ENCODE results near the gene MED27. TPM values are rescaled to one million over a fixed set of nuclear protein-coding genes. Genes with fewer than 3 reads are reported as not detected.

MED27 gene
- total RNA-seq, 2 experiments from 2014 or later = 22.6 to 23.4 TPM

GRCh38 chr9:131885144-131885609 lies 194.5 kb downstream of the MED27 start:
- CTCF ChIA-PET = interaction anchor here (0.8 kb wide), 1 partner anchor 122 kb away, joined by 3 read pairs; no protein-coding TSS in a partner anchor
- Mint-ChIP-seq H3K4me3 (no peak overlapping the region), H3K9me3 (no peaks in the 10 kb centered on the region), H3K36me3 (ENCODE audit: low read depth) (no peaks in the 10 kb centered on the region), H3K27ac (no peak overlapping the region), H3K4me1 (peaks cover 20% of the 10 kb centered on the region), H3K27me3 (no peaks in the 10 kb centered on the region)
- POLR2A ChIA-PET = interaction anchor here (1.6 kb wide), 1 partner anchor 11 kb away, joined by 3 read pairs; no protein-coding TSS in a partner anchor
- DNase-seq = no peak

GRCh38 chr9:131884222-131884621 lies 195.4 kb downstream of the MED27 start:
- Mint-ChIP-seq H3K9me3 (no peaks in the 10 kb centered on the region), H3K27ac (no peak overlapping the region), H3K36me3 (ENCODE audit: low read depth) (no peaks in the 10 kb centered on the region), H3K27me3 (no peaks in the 10 kb centered on the region), H3K4me3 (no peak overlapping the region), H3K4me1 (peaks cover 20% of the 10 kb centered on the region)
- DNase-seq = no peak
- CTCF ChIA-PET = interaction anchor here (0.7 kb wide), 1 partner anchor 844 kb away, joined by 3 read pairs; no protein-coding TSS in a partner anchor
- POLR2A ChIA-PET = interaction anchor here (1.6 kb wide), 1 partner anchor 10 kb away, joined by 3 read pairs; no protein-coding TSS in a partner anchor

- peaks cover 33% of the 10 kb centered on the region for H3K4me1 Mint-ChIP-seq
- DNase-seq = no peak
- ChIA-PET POLR2A (no interaction called here), CTCF (interaction anchor here (0.5 to 0.6 kb wide), 2 partner anchors 123 to 1015 kb away, joined by 3 read pairs; no protein-coding TSS in a partner anchor)
- H3K9me3 Mint-ChIP-seq = no peaks in the 10 kb centered on the region
- no peaks in the 10 kb centered on the region for H3K27me3 Mint-ChIP-seq
- H3K27ac Mint-ChIP-seq = no peak overlapping the region
- H3K4me3 Mint-ChIP-seq = no peak overlapping the region
- H3K36me3 Mint-ChIP-seq (ENCODE audit: low read depth) = peaks cover 3% of the 10 kb centered on the region
These were observed 198.7 kb downstream of the MED27 start for GRCh38 chr9:131880833-131881583.

GRCh38 chr9:131879911-131880290 lies 199.8 kb downstream of the MED27 start:
- no peak overlapping the region for H3K27ac Mint-ChIP-seq
- peaks cover 3% of the 10 kb centered on the region for H3K36me3 Mint-ChIP-seq (ENCODE audit: low read depth)
- ChIA-PET POLR2A (no interaction called here), CTCF (no interaction called here)
- H3K4me3 Mint-ChIP-seq = no peak overlapping the region
- no peak for DNase-seq
- H3K4me1 Mint-ChIP-seq = peaks cover 44% of the 10 kb centered on the region
- H3K9me3 Mint-ChIP-seq = no peaks in the 10 kb centered on the region
- no peaks in the 10 kb centered on the region for H3K27me3 Mint-ChIP-seq

GRCh38 chr9:131879181-131879910 lies 200.3 kb downstream of the MED27 start:
- CTCF ChIA-PET = no interaction called here

GRCh38 chr9:131876486-131876885 lies 203.2 kb downstream of the MED27 start:
- Mint-ChIP-seq H3K4me1 (peaks cover 43% of the 10 kb centered on the region), H3K27me3 (no peaks in the 10 kb centered on the region), H3K36me3 (ENCODE audit: low read depth) (peaks cover 3% of the 10 kb centered on the region), H3K27ac (peak overlapping the region; percentile 82), H3K9me3 (no peaks in the 10 kb centered on the region), H3K4me3 (no peak overlapping the region)
- ChIA-PET POLR2A (interaction anchor here (1.4 to 2.2 kb wide), 2 partner anchors 23 to 36 kb away, joined by 6 to 11 read pairs; no protein-coding TSS in a partner anchor), CTCF (interaction anchor here (1.1 to 1.8 kb wide), 3 partner anchors 36 to 78 kb away, joined by 3 to 5 read pairs (median 4); no protein-coding TSS in a partner anchor)
- DNase-seq = no peak

More at GRCh38 chr9:131879181-131879910, 200.3 kb downstream of the MED27 start:
- DNase-seq = no peak
- Mint-ChIP-seq H3K4me1 (peaks cover 44% of the 10 kb centered on the region), H3K4me3 (no peak overlapping the region), H3K9me3 (no peaks in the 10 kb centered on the region), H3K36me3 (ENCODE audit: low read depth) (peaks cover 3% of the 10 kb centered on the region), H3K27me3 (no peaks in the 10 kb centered on the region), H3K27ac (no peak overlapping the region)
- POLR2A ChIA-PET = no interaction called here

GRCh38 chr9:131875828-131876485 lies 203.7 kb downstream of the MED27 start:
- Mint-ChIP-seq H3K36me3 (ENCODE audit: low read depth) (peaks cover 3% of the 10 kb centered on the region), H3K27ac (peak overlapping the region; percentile 82), H3K27me3 (no peaks in the 10 kb centered on the region), H3K4me3 (no peak overlapping the region), H3K9me3 (no peaks in the 10 kb centered on the region), H3K4me1 (peaks cover 38% of the 10 kb centered on the region)
- ChIA-PET POLR2A (interaction anchor here (1.4 to 2.2 kb wide), 2 partner anchors 22 to 36 kb away, joined by 6 to 11 read pairs; no protein-coding TSS in a partner anchor), CTCF (interaction anchor here (1.1 to 1.8 kb wide), 3 partner anchors 36 to 78 kb away, joined by 3 to 5 read pairs (median 4); no protein-coding TSS in a partner anchor)
- DNase-seq = peak; percentile 67

- Mint-ChIP-seq H3K4me3 (no peak overlapping the region), H3K27ac (no peak overlapping the region), H3K4me1 (peaks cover 31% of the 10 kb centered on the region), H3K36me3 (ENCODE audit: low read depth) (peaks cover 3% of the 10 kb centered on the region), H3K27me3 (no peaks in the 10 kb centered on the region), H3K9me3 (no peaks in the 10 kb centered on the region)
- POLR2A ChIA-PET = interaction anchor here (2.2 kb wide), 1 partner anchor 35 kb away, joined by 11 read pairs; no protein-coding TSS in a partner anchor
- CTCF ChIA-PET = interaction anchor here (1.6 kb wide), 1 partner anchor 36 kb away, joined by 5 read pairs; no protein-coding TSS in a partner anchor
- no peak for DNase-seq
These were observed 204.6 kb downstream of the MED27 start for GRCh38 chr9:131874916-131875670.

GRCh38 chr9:131874447-131874846 lies 205.2 kb downstream of the MED27 start:
- DNase-seq = no peak
- H3K36me3 Mint-ChIP-seq (ENCODE audit: low read depth) = peaks cover 3% of the 10 kb centered on the region
- no peak overlapping the region for H3K27ac Mint-ChIP-seq
- no peaks in the 10 kb centered on the region for H3K9me3 Mint-ChIP-seq
- ChIA-PET CTCF (no interaction called here), POLR2A (interaction anchor here (1.2 kb wide), 1 partner anchor 10 kb away, joined by 3 read pairs; no protein-coding TSS in a partner anchor)
- no peaks in the 10 kb centered on the region for H3K27me3 Mint-ChIP-seq
- no peak overlapping the region for H3K4me3 Mint-ChIP-seq
- peaks cover 29% of the 10 kb centered on the region for H3K4me1 Mint-ChIP-seq

GRCh38 chr9:131873891-131874440 lies 205.7 kb downstream of the MED27 start:
- Mint-ChIP-seq H3K4me1 (peaks cover 28% of the 10 kb centered on the region), H3K4me3 (no peak overlapping the region), H3K27me3 (no peaks in the 10 kb centered on the region), H3K9me3 (no peaks in the 10 kb centered on the region), H3K27ac (no peak overlapping the region), H3K36me3 (ENCODE audit: low read depth) (peaks cover 3% of the 10 kb centered on the region)
- DNase-seq = no peak
- CTCF ChIA-PET = no interaction called here
- POLR2A ChIA-PET = interaction anchor here (1.2 kb wide), 1 partner anchor 11 kb away, joined by 3 read pairs; no protein-coding TSS in a partner anchor

GRCh38 chr9:131873335-131873734 lies 206.3 kb downstream of the MED27 start:
- no peak overlapping the region for H3K27ac Mint-ChIP-seq
- no peaks in the 10 kb centered on the region for H3K9me3 Mint-ChIP-seq
- no peak overlapping the region for H3K4me3 Mint-ChIP-seq
- peaks cover 25% of the 10 kb centered on the region for H3K4me1 Mint-ChIP-seq
- no peaks in the 10 kb centered on the region for H3K27me3 Mint-ChIP-seq
- ChIA-PET CTCF (no interaction called here), POLR2A (no interaction called here)
- peaks cover 3% of the 10 kb centered on the region for H3K36me3 Mint-ChIP-seq (ENCODE audit: low read depth)
- no peak for DNase-seq

- no peak overlapping the region for H3K4me3 Mint-ChIP-seq
- H3K27ac Mint-ChIP-seq = no peak overlapping the region
- ChIA-PET POLR2A (no interaction called here), CTCF (interaction anchor here (1.5 kb wide), 1 partner anchor 33 kb away, joined by 3 read pairs; no protein-coding TSS in a partner anchor)
- peaks cover 3% of the 10 kb centered on the region for H3K36me3 Mint-ChIP-seq (ENCODE audit: low read depth)
- DNase-seq = no peak
- no peaks in the 10 kb centered on the region for H3K27me3 Mint-ChIP-seq
- H3K4me1 Mint-ChIP-seq = peaks cover 25% of the 10 kb centered on the region
- H3K9me3 Mint-ChIP-seq = no peaks in the 10 kb centered on the region
These were observed 207.0 kb downstream of the MED27 start for GRCh38 chr9:131872702-131873101.
